SU-DHL-6 (cell line): ENCODE results near the gene BBS1.

Source experiments
- H2AFZ ChIP-seq: fragments of 200-600 bp; sonication (generic); 2 replicates; pipeline ENCODE4 v1.6.1; 2014; ENCODE audit warnings: low read depth, mild to moderate bottlenecking, moderate library complexity, mixed read lengths, antibody characterized with exemption, low read length; ENCODE audit not compliant: severe bottlenecking
- H3F3A ChIP-seq: fragments of 200-600 bp; shearing (Covaris generic); 2 replicates; pipeline ENCODE4 v1.6.0; 2016; ENCODE audit warnings: antibody characterized with exemption, mild to moderate bottlenecking; ENCODE audit not compliant: insufficient read depth
- H3K27ac ChIP-seq: fragments of 200-600 bp; sonication (generic); 2 replicates; pipeline ENCODE4 v1.5.1; 2016; ENCODE audit warnings: low read depth, mild to moderate bottlenecking, low read length, moderate library complexity, mixed read lengths
- H3K27me3 ChIP-seq: fragments of 200-600 bp; sonication (generic), shearing (Covaris generic); 2 replicates; pipeline ENCODE4 v1.6.0; 2014; ENCODE audit warnings: mild to moderate bottlenecking, low read length
- H3K36me3 ChIP-seq: fragments of 200-600 bp; sonication (generic); 2 replicates; pipeline ENCODE4 v1.6.1; 2014; ENCODE audit warnings: mild to moderate bottlenecking, low read length, mixed read lengths
- H3K4me2 ChIP-seq: fragments of 300-600, 200-600 bp; shearing (Covaris generic), sonication (generic); 2 replicates; pipeline ENCODE4 v1.6.0; 2014; ENCODE audit warnings: low read length, low read depth, mild to moderate bottlenecking; ENCODE audit not compliant: poor library complexity, severe bottlenecking
- H3K4me3 ChIP-seq: fragments of 200-600 bp; sonication (generic); 2 replicates; pipeline ENCODE4 v1.5.1; 2014; ENCODE audit warnings: antibody characterized with exemption, low read length, mild to moderate bottlenecking, mixed read lengths; ENCODE audit not compliant: insufficient read depth, poor library complexity, severe bottlenecking
- H3K79me2 ChIP-seq: fragments of 200-600 bp; sonication (generic); 2 replicates; pipeline ENCODE4 v1.6.1; 2014; ENCODE audit warnings: mild to moderate bottlenecking, low read length, moderate library complexity; ENCODE audit not compliant: insufficient read depth
- H3K9ac ChIP-seq: fragments of 200-600 bp; sonication (generic); 2 replicates; pipeline ENCODE4 v1.7.0; 2014; ENCODE audit warnings: mild to moderate bottlenecking, low read length
- H3K9me2 ChIP-seq: fragments of 200-600 bp; sonication (generic); replicated peaks from 2 replicates; pipeline ENCODE4 v1.6.1; 2014; ENCODE audit warnings: low read length; ENCODE audit not compliant: insufficient read depth
- H3K9me3 ChIP-seq: fragments of 200-600 bp; sonication (generic); 2 replicates; pipeline ENCODE4 v1.6.1; 2014; ENCODE audit warnings: low read length, mixed read lengths; ENCODE audit not compliant: insufficient read depth
- H4K20me1 ChIP-seq: fragments of 200-600 bp; sonication (generic); 2 replicates; pipeline ENCODE4 v1.6.1; 2014; ENCODE audit warnings: low read depth, mild to moderate bottlenecking, antibody characterized with exemption, low read length, moderate library complexity, mixed read lengths
- CTCF ChIP-seq: fragments of 200-600 bp; sonication (generic); IDR thresholded peaks from one replicate; pipeline ENCODE4 v1.5.1; 2017; ENCODE audit warnings: antibody characterized with exemption, mild to moderate bottlenecking, low read length, moderate library complexity; ENCODE audit not compliant: insufficient read depth, poor library complexity, severe bottlenecking
- EZH2phosphoT487 ChIP-seq: fragments of 200-600 bp; sonication (generic), shearing (Covaris generic); conservative IDR thresholded peaks from 2 replicates; pipeline ENCODE4 v1.6.1; 2018; ENCODE audit warnings: mild to moderate bottlenecking, antibody characterized with exemption, low read length, moderate library complexity, mixed read lengths

Gene BBS1

GRCh38 chr11:66546368-66546965 lies 36.0 kb downstream of the BBS1 start, which contains the start of gene ACTN3:
ACTN3 (plus strand) TSS chr11:66546903; CDS start chr11:66546938, 35 bp downstream.
- peaks cover 16% of the 10 kb centered on the region for H3F3A ChIP-seq
- peak within 1 kb of the TSS; percentile 77 for H2AFZ ChIP-seq
- no peaks in the 10 kb centered on the region for H3K9me3 ChIP-seq
- peak within 1 kb of the TSS; percentile 81 for H3K9ac ChIP-seq
- no peaks in the 10 kb centered on the region for H3K36me3 ChIP-seq
- no peaks in the 10 kb centered on the region for H3K79me2 ChIP-seq
- H3K4me2 ChIP-seq = peak within 1 kb of the TSS; percentile 96
- H3K4me3 ChIP-seq = peak within 1 kb of the TSS; percentile 87
- no peaks in the 10 kb centered on the region for H3K9me2 ChIP-seq
- peak within 1 kb of the TSS; percentile 67 for H3K27ac ChIP-seq
- no peaks in the 10 kb centered on the region for H3K27me3 ChIP-seq
- H4K20me1 ChIP-seq = no peaks in the 10 kb centered on the region
- TF ChIP-seq CTCF = no peak
- no peak for TF ChIP-seq EZH2phosphoT487

GRCh38 chr11:66546966-66547661 lies 36.7 kb downstream of the BBS1 start:
- Histone ChIP-seq H3K79me2 (no peaks in the 10 kb centered on the region), H3K9me2 (no peaks in the 10 kb centered on the region), H3K4me2 (peak overlapping the region; percentile 96), H3K4me3 (no peak overlapping the region), H3F3A (peaks cover 16% of the 10 kb centered on the region), H4K20me1 (no peaks in the 10 kb centered on the region), H3K9me3 (no peaks in the 10 kb centered on the region), H3K36me3 (no peaks in the 10 kb centered on the region), H3K9ac (no peak overlapping the region), H2AFZ (peak overlapping the region; percentile 77), H3K27ac (no peak overlapping the region), H3K27me3 (no peaks in the 10 kb centered on the region)
- TF ChIP-seq EZH2phosphoT487 (no peak), CTCF (no peak)

GRCh38 chr11:66547662-66548009 lies 37.2 kb downstream of the BBS1 start:
- H3K27me3 ChIP-seq = no peaks in the 10 kb centered on the region
- no peak overlapping the region for H3K4me3 ChIP-seq
- H2AFZ ChIP-seq = no peak overlapping the region
- no peaks in the 10 kb centered on the region for H3K79me2 ChIP-seq
- H3K4me2 ChIP-seq = no peak overlapping the region
- no peaks in the 10 kb centered on the region for H3K9me3 ChIP-seq
- H3K27ac ChIP-seq = no peak overlapping the region
- TF ChIP-seq CTCF (no peak), EZH2phosphoT487 (no peak)
- H3K9ac ChIP-seq = no peak overlapping the region
- no peaks in the 10 kb centered on the region for H3K9me2 ChIP-seq
- no peaks in the 10 kb centered on the region for H4K20me1 ChIP-seq
- peaks cover 16% of the 10 kb centered on the region for H3F3A ChIP-seq
- no peaks in the 10 kb centered on the region for H3K36me3 ChIP-seq
